GM18861 (cell line): ENCODE measurements around the gene APBA2.

Source experiments
- ATAC-seq: cut with Tn5 transposase; IDR thresholded peaks from one replicate; pipeline ENCODE4 v1.9.1; 2021; ENCODE audit not compliant: unreplicated experiment

The APBA2 gene

DNA sequence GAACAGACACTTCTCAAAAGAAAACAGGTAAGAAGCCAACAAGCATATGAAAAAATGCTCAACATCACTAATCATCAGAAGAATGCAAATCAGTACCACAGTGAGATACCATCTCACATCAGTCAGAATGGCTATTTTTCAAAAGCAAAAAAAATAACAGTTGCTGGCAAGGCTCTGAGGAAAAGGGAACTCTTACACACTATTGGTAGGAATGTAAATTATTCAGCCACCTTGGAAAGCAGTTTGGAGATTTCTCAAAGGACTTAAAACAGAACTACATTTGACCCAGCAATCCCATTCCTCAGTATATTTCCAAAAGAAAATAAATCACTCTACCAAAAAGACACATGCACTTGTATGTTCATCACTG, 95.6 kb downstream of the APBA2 start:
- ATAC-seq = no peak

- ATAC-seq = no peak
Observed at GRCh38 chr15:28981921-28982320, 96.1 kb downstream of the APBA2 start.

DNA sequence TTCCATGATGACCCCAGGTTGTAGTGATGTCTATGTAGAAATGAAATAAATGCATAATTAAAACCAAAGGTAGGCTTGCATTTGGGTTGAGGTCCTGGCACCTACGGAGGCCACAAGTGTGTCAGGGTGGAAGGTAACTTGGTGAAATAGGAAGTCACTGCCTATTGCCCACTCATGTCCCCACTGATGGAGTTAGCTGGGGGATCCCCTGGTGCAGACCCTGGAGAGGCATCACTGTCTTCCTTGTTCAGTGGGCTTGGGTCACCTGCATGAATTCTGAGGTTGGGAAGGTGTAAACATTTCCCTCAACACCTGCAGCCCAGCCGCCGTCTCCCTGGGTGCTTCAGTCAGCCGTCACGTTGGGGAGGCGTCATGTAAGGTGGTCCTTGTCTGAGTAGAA, 97.1 kb downstream of the APBA2 start:
- ATAC-seq = no peak

- no peak for ATAC-seq
Observed at GRCh38 chr15:28983432-28984311, 97.9 kb downstream of the APBA2 start.

DNA sequence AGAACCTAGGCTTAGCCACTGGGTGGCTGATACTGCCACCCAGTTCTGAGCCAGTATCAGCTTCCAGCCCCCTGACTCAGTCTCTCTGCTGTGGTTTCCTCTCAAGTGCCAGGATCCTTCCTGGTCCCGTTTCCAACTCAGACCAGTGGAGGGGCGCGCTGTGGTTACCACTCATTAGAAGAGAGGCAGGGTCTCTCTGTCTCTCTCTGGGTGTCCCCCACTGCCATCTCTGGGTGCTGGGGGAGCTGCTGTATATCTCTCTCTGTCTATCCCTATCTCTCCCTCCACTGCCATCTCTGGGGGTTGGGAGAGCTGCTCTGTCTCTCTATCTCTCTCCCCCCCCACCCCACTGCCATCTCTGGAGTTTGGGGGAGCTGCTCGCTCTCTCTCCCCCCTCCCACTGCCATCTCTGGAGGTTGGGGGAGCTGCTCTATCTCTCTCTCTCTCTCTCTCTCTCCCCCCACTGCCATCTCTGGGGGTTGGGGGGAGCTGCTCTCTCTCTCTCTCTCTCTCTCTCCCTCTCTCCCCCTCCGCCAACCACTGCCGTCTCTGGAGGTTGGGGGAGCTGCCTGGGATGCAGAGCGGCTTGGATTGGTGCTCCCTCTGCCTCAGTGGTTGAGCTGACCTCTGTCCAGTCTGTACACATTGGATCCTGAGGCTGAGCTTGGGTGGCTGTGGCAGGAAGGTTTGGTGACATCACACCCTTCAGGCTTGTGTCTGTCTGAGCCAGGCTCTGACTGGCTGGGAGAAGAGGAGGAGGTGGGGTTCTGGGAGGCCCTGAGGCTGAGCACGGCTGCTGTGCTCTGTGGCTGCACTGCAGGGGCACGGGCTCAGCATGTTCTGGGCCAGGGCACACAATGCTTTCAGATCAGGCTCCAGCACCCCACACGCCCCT, 98.9 kb downstream of the APBA2 start:
- no peak for ATAC-seq

DNA sequence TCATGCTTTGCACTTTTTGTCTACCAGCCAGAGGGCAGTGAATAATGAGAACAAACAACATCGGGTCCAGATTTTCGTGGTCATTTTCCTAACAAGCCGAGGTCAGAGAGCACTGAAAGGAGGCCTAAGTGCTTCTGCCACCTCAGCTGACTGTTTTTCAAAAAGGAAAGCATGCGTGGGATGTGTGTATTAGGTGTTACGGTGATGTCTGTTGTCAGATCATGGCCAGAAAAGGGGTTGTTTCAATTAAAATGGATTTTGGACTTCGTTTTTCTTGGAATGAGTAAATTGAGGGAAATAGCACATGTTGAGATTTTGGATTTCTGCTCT, 99.5 kb downstream of the APBA2 start:
- no peak for ATAC-seq

DNA sequence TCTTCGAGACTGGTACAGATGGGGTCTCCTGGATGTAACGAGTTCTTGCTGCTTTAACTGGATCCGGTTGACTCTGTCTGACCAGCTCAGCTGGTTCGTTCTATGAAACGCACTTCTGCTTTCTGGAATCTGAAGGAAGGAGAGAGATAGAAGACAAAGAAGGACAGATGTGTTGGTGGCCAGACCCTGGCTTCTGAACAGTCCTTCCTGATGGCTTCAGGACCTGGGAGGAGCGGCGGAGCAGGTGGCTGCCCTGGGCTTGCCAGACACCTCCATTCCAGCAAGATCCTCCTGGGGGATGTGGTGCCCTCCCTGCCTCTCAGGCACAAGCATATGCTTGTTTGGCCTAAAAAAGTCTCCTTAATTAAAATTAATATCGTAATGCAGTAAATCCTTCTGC, 99.9 kb downstream of the APBA2 start:
- no peak for ATAC-seq

GRCh38 chr15:28986108-28986507, 100.3 kb downstream of the APBA2 start:
- ATAC-seq = no peak

GRCh38 chr15:28986726-28987125, 101.0 kb downstream of the APBA2 start:
- ATAC-seq = no peak

- ATAC-seq = no peak
Observed at GRCh38 chr15:28987337-28987736, 101.6 kb downstream of the APBA2 start.

GRCh38 chr15:28989239-28989830, 103.6 kb downstream of the APBA2 start:
- ATAC-seq = no peak

GRCh38 chr15:28989896-28990295, 104.1 kb downstream of the APBA2 start:
- ATAC-seq = no peak

DNA sequence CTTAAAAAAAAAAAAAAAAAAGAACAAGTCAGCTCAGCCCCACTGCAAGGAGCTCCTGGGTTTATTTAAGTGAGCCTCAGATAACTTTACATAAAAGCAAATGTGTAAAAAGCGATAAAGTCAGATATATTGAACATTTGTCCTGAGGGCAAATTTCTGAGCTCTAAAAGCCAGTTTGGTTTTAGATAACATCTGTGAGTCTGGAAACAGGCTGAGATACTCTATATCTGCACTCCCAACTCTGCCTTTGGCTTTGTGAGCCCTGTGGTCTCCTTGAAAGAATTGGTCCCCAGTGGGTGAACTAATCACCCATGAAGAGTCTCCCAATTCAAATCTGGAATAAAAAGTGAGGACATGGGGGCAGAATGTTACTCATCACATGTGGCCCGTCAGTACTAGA, 104.6 kb downstream of the APBA2 start:
- no peak for ATAC-seq

DNA sequence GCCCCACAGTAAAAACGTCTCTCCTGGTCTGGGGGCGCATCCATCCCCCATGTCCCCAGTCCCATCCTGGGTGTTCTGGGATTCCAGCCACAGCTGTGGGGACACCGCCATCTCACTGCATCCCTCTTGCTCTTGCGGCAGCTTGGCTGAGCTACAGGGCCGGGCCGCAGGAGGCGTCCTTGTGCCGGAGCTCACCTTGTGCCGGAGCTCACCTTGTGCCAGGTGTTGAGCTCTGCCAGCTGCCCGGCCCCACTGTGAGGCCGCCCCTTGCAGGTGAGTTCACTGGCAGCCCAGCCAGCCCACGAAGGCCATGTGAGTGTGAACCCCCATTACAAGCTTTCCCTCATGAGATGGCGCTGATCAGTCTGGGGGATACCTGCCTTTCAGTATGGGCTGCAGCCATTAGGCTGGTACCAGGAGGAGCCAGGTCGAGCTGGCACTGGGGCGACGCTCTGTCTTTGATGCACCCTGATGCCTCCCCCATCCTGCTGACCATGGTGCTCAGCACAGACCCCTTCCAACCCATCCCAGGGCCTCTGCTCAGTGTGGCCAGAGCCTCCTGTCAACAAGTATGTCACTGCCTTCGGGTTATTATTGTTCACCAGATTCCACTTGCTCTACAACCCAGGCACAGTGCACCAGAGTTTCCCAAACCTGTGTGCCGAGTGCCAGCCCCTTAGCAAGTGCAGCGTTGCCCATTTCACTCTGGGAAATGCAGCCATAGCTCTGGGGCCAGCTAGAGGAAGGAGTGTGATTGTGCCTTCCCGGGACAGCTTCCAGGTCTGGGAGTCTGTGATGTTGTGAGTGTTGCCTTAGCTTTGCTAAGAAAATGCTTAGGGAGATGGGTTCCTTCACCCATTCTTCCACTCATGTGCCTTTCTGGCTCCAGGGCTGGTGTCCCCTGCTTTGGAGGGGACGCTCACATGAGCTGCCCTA, 105.7 kb downstream of the APBA2 start:
- no peak for ATAC-seq

GRCh38 chr15:28992336-28992864, 106.6 kb downstream of the APBA2 start:
- no peak for ATAC-seq

GRCh38 chr15:28993051-28993719, 107.4 kb downstream of the APBA2 start:
- no peak for ATAC-seq

DNA sequence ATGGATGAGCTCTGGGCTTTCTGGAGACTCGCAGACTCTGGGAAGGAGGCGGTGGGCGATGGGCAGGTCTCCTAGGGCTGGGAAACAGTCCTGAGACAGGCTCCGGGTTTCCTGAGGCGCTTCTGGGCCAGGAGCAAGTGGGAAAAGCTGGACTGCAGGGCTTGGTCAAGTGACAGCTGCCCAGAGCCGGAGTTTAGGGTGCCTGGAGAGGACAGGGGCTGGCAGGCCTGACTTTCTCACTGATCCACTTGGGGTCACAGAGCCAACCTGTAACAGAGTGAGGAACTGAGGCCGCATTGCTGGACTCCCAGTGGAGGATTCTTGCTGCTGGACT, 107.9 kb downstream of the APBA2 start:
- ATAC-seq = no peak

DNA sequence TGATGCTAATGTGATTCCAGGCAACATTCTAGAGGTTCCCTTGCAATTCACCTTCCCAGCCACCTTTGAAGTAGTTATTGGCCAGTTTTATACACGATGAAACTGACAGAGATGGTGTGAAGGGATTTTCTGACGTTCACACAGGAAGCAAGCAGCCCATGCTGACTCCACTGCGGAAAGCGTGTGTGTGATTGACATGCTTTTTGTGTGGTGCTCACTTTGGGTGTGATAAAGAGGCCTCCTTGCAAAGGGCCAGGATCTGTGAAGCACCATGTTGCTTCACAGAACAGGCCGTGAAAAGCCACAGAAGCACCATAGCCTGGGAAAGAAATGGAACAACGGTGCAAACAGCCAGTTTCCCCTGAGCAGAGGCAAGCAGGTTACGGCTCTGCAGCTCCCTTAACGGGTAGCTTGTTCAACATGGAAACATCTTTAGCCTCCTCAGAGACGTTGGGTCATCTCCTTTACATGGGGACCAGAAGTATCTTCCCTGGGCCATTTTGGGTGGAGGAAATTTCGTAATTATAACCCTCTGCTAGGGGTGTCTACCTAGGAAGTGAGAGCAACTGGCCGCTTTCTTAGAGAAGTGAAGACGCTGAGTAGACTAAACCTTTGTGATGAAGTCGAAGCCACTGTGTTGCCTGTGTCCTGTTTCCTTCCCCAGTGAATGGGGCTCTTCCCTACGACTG, 108.5 kb downstream of the APBA2 start:
- ATAC-seq = no peak

DNA sequence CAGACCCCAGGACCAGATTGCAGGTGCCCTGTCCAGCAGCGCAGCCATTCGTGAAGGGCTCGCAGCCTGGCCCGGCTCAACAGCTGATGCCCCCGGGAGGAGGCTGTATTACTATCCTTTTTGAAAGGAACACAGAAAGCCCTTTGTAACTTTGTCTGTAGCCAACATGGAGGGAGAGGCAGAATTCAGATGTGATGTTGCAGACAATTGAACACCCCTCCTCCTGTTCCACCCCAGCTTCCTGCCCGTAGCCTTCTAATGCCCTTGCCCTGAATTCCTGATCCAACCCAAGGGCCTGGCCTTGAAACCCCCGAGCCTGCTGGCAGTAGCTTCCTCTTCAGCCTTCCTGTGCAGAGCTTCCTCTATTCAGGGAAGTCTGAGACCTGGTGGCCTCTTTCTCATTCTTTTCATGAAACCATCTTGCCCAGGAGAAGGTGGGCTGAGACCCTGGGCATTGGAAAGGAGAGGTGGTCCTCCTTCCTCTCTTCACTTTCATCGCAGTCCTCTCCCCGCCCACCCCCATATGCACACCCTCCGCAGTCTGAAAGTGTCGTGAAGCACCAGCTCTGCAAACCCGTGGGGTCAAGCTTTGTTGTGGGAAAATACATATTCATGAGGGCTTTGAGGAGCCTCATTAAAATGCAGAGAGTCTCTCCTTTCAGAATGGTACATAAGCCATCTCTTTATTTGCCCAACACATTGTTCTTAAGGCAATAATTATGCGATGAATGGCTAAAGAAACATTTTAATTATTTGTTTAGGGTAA, 109.2 kb downstream of the APBA2 start:
- ATAC-seq = no peak
